ENCODE results near the gene LRBA.
"Not testable (repeated sequence)": the region's sequence is repeated elsewhere in the genome, so short reads cannot be mapped to it uniquely, and the experiment has no call there.

GRCh38 chr4:150386415-150386814 lies 628.7 kb downstream of the LRBA start:
- TF ChIP-seq CTCF (IDR thresholded peaks at IDR 0.05 in 4 of 5, conservative IDR thresholded peaks at IDR 0.05 in 1 of 5); POLR2A (IDR thresholded peaks at IDR 0.05): not testable (repeated sequence)

Data from gastrocnemius medialis (tissue), 4 donors.